ENCODE results near the gene PWWP2B. TPM values are rescaled to one million over a fixed set of nuclear protein-coding genes. Genes with fewer than 3 reads are reported as not detected.

Gene PWWP2B
- total and polyA plus RNA-seq, 10 of the 15 experiments (the other 5 are each of a cell fraction or from before 2014, with no cell fraction given): 0.04 to 0.87 (median 0.35) TPM; not detected in 4

DNA sequence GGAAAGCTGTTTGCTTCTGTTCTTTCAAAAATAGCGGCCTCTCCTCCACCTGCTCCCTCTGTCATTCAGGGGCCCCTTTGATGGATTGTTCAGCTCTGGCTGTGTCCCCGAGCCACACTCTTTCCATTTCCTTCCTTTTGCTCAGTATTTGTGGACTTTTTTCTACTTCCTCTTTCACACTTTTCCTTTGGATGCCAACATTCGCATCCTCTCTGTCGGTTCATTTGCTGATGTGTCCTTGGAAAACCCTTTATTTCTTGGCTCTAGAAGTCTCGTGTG is 11.7 kb upstream of the PWWP2B start:
- Histone ChIP-seq H3K27ac (ENCODE audit: control insufficient read depth, insufficient read depth) (no peak overlapping the region), H2AFZ (ENCODE audit: control insufficient read depth, low read depth, low read length) (no peak overlapping the region), H4K20me1 (ENCODE audit: control insufficient read depth, insufficient read depth) (no peaks in the 10 kb centered on the region), H3K27me3 (replicated peaks in 1 of 2; ENCODE audit: control insufficient read depth in 2 of 2, insufficient read depth in 2 of 2, low read length in 1 of 2) (no peaks in the 10 kb centered on the region), H3K4me3 (no peak overlapping the region), H3K9me3 (replicated peaks; ENCODE audit: control insufficient read depth, insufficient read depth, low read length) (no peaks in the 10 kb centered on the region), H3K36me3 (ENCODE audit: control insufficient read depth in 2 of 2, insufficient read depth in 2 of 2, low read length in 1 of 2) (no peaks in the 10 kb centered on the region), H3K79me2 (ENCODE audit: control insufficient read depth, insufficient read depth, low read length) (no peaks in the 10 kb centered on the region), H3K4me2 (ENCODE audit: control insufficient read depth, insufficient read depth) (no peak overlapping the region), H3K9ac (ENCODE audit: control insufficient read depth, insufficient read depth, low read length) (no peak overlapping the region), H3K4me1 (ENCODE audit: control insufficient read depth, insufficient read depth, low read length) (no peaks in the 10 kb centered on the region; the same call in 1 of the 2 replicates)
- in situ Hi-C loops (cut with MboI): no loop called here
- RAD21 ChIA-PET (ENCODE audit: unreplicated experiment): no interaction called here
- SMC1A ChIA-PET (ENCODE audit: uncharacterized antibody, unreplicated experiment): no interaction called here
- no TSS peak for BruUV-seq (replicated peaks)
- TF ChIP-seq IRF4 (IDR thresholded peaks at IDR 0.05; ENCODE audit: low read depth, low read length): no peak
- TF ChIP-seq, protein P1, sequence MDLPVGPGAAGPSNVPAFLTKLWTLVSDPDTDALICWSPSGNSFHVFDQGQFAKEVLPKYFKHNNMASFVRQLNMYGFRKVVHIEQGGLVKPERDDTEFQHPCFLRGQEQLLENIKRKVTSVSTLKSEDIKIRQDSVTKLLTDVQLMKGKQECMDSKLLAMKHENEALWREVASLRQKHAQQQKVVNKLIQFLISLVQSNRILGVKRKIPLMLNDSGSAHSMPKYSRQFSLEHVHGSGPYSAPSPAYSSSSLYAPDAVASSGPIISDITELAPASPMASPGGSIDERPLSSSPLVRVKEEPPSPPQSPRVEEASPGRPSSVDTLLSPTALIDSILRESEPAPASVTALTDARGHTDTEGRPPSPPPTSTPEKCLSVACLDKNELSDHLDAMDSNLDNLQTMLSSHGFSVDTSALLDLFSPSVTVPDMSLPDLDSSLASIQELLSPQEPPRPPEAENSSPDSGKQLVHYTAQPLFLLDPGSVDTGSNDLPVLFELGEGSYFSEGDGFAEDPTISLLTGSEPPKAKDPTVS (IDR thresholded peaks at IDR 0.05; ENCODE audit: low read depth, low read length): no peak
- no peak for TF ChIP-seq RELA (IDR thresholded peaks at IDR 0.05; ENCODE audit: borderline replicate concordance, partially characterized antibody)
- TF ChIP-seq, protein P2, sequence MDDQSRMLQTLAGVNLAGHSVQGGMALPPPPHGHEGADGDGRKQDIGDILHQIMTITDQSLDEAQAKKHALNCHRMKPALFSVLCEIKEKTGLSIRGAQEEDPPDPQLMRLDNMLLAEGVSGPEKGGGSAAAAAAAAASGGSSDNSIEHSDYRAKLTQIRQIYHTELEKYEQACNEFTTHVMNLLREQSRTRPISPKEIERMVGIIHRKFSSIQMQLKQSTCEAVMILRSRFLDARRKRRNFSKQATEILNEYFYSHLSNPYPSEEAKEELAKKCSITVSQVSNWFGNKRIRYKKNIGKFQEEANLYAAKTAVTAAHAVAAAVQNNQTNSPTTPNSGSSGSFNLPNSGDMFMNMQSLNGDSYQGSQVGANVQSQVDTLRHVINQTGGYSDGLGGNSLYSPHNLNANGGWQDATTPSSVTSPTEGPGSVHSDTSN (IDR thresholded peaks at IDR 0.05; ENCODE audit: insufficient replicate concordance, low read depth, low read length): no peak
- no peak for TF ChIP-seq CBX3 (IDR thresholded peaks at IDR 0.05; ENCODE audit: borderline replicate concordance, low read depth)
- no peak for TF ChIP-seq ZNF207 (IDR thresholded peaks at IDR 0.05; ENCODE audit: borderline replicate concordance)
- no peak for TF ChIP-seq EGR1 (IDR thresholded peaks at IDR 0.05; ENCODE audit: borderline replicate concordance in 1 of 2, low read depth in 2 of 2, low read length in 2 of 2)
- TF ChIP-seq HDGF (IDR thresholded peaks at IDR 0.05): no peak
- no peak for TF ChIP-seq ESRRA (IDR thresholded peaks at IDR 0.05; ENCODE audit: low read length)
- TF ChIP-seq WRNIP1 (IDR thresholded peaks at IDR 0.05; ENCODE audit: borderline replicate concordance, low read depth, low read length): no peak
- no peak for TF ChIP-seq SUPT20H (IDR thresholded peaks at IDR 0.05; ENCODE audit: borderline replicate concordance, control insufficient read depth, low read depth, low read length)
- no peak for TF ChIP-seq TBL1XR1 (IDR thresholded peaks at IDR 0.05; ENCODE audit: low read depth, low read length)
- no peak for TF ChIP-seq JUND (IDR thresholded peaks at IDR 0.05; ENCODE audit: low read depth, low read length)
- TF ChIP-seq ZNF622 (IDR thresholded peaks at IDR 0.05): no peak
- no peak for TF ChIP-seq CHD2 (IDR thresholded peaks at IDR 0.05; ENCODE audit: borderline replicate concordance, low read depth, low read length)
- 8% methylated on average over 5 of the region's 5 CpGs for whole genome bisulfite sequencing (ENCODE audit: insufficient coverage, insufficient replicate concordance, low lambda C conversion rate, missing lambda C conversion rate)
- CTCF ChIA-PET: interaction anchor here (1.9 kb wide), 1 partner anchor 62 kb away, joined by 4 read pairs; no protein-coding TSS in a partner anchor
- intact Hi-C loops (cut with micrococcal nuclease; ENCODE audit: unreplicated experiment): no loop called here
- ATAC-seq (no peak), FAIRE-seq (no peak), DNase-seq (ENCODE audit: low read depth, low spot score) (no peak)
- POLR2A ChIA-PET: no interaction called here
